Heart left ventricle (tissue), 13 donors: Measurements from ENCODE around the gene MSH3.

Experiments used
- POLR2A ChIP-seq, 2 donors: fragments of 450-650 bp; IDR thresholded peaks; one replicate each; pipeline ENCODE4 v1.6.1; 2017; ENCODE audit warnings: antibody characterized with exemption in 2 of 2, mild to moderate bottlenecking in 2 of 2, moderate library complexity in 2 of 2
- TF ChIP-seq, protein P1 (sequence below), 12 donors: fragments of 200-600 bp; sonication (generic) in 4 of 12; IDR thresholded peaks; one replicate each; pipeline versions ENCODE4 v1.5.0 to v1.8.0; 2018 to 2022; ENCODE audit warnings: antibody characterized with exemption in 12 of 12, mild to moderate bottlenecking in 5 of 12
- donor health status: ischemic (EF 13 %, LVEDD 7.1; RV severe dilation, severe dysfunction).
- donor health status: DM: no; HTN: yes; CAD: no.
- donor health status: DM: no; HTN: no; CAD: no.
- donor health status: ischemic (EF 25% LVEDD 6.9; RV normal size, moderate dysfunction).
- donor health status: ischemic (EF 25% LVEDD 5.7; RV mildly dilated, moderate dysfunction).
- donor health status: ischemic (EF 35%, LVEDD 5.7; RV mildly dilated, moderate dysfunction).
- donor health status: nonischemic (EF 11% LVEDD 7.7; RV severe dilation, severe dysfunction).
- donor health status: DM: yes; HTN: yes; CAD: no.
- donor health status: PGD.
- donor health status: ischemic (EF 29% LVEDD 5.4; RV normal size, mild dysfunction).
- donor health status: nonischemic (EF 23%, LVEDD 6.1; RV moderate dilation, normal function).

- TF ChIP-seq, protein P1, sequence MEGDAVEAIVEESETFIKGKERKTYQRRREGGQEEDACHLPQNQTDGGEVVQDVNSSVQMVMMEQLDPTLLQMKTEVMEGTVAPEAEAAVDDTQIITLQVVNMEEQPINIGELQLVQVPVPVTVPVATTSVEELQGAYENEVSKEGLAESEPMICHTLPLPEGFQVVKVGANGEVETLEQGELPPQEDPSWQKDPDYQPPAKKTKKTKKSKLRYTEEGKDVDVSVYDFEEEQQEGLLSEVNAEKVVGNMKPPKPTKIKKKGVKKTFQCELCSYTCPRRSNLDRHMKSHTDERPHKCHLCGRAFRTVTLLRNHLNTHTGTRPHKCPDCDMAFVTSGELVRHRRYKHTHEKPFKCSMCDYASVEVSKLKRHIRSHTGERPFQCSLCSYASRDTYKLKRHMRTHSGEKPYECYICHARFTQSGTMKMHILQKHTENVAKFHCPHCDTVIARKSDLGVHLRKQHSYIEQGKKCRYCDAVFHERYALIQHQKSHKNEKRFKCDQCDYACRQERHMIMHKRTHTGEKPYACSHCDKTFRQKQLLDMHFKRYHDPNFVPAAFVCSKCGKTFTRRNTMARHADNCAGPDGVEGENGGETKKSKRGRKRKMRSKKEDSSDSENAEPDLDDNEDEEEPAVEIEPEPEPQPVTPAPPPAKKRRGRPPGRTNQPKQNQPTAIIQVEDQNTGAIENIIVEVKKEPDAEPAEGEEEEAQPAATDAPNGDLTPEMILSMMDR (IDR thresholded peaks at IDR 0.05) = no peak
- TF ChIP-seq POLR2A (IDR thresholded peaks at IDR 0.05) = no peak
These were observed 53.2 kb downstream of the MSH3 start for GRCh38 chr5:80707645-80708044.
